VCaP (cell line): ENCODE measurements around the gene TOM1L2.

Source experiments
- H3K27ac ChIP-seq: fragments of 450-650 bp; 2 replicates; pipeline ENCODE4 v1.5.1; 2017
- TF ChIP-seq, protein P1 (sequence below): fragments of 450-650 bp; conservative IDR thresholded peaks from 2 replicates; pipeline ENCODE4 v1.5.1; 2017; ENCODE audit warnings: mild to moderate bottlenecking, moderate library complexity

TOM1L2 gene

DNA sequence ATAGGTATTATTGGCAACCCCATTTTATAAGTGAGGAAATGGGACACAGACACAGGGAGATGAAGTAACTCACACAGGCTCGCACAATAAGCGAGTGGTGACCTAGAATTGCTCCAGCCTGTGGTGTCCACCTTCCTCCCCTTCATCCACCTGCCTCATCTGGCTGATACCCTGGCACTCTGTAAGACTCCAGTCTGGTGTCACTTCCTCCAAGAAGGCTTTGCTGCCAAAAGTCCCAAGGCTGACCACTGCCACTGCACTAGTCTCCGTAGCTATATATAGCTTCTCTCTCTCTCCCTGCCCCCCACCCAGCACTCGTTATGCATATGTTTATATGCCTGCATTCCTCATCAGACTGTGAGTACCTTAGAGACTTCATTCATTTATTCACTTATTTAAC lies 69.3 kb downstream of the TOM1L2 start:
- H3K27ac ChIP-seq, result no peak overlapping the region
- TF ChIP-seq, protein P1, sequence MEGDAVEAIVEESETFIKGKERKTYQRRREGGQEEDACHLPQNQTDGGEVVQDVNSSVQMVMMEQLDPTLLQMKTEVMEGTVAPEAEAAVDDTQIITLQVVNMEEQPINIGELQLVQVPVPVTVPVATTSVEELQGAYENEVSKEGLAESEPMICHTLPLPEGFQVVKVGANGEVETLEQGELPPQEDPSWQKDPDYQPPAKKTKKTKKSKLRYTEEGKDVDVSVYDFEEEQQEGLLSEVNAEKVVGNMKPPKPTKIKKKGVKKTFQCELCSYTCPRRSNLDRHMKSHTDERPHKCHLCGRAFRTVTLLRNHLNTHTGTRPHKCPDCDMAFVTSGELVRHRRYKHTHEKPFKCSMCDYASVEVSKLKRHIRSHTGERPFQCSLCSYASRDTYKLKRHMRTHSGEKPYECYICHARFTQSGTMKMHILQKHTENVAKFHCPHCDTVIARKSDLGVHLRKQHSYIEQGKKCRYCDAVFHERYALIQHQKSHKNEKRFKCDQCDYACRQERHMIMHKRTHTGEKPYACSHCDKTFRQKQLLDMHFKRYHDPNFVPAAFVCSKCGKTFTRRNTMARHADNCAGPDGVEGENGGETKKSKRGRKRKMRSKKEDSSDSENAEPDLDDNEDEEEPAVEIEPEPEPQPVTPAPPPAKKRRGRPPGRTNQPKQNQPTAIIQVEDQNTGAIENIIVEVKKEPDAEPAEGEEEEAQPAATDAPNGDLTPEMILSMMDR, result no peak

DNA sequence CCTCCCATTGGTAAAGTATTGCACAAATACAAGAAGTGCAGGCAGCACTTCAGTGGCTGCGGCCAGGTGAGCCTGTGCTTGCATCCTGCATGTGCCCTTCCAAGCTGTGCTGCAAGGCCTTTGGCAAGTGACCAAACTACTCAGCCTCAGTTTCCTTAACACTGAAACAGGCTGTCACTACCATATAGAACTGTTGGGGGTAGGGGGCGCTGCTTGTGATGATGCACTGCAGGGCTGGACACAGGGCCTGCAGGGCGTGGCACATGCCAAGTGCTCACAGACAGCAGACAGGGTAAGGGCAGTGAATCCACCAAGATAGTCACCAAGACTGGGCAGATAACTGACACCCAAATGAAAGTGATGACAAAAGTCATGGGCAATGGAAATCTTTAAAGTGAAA lies 69.8 kb downstream of the TOM1L2 start:
- TF ChIP-seq, protein P1, result no peak
- H3K27ac ChIP-seq, result no peak overlapping the region

DNA sequence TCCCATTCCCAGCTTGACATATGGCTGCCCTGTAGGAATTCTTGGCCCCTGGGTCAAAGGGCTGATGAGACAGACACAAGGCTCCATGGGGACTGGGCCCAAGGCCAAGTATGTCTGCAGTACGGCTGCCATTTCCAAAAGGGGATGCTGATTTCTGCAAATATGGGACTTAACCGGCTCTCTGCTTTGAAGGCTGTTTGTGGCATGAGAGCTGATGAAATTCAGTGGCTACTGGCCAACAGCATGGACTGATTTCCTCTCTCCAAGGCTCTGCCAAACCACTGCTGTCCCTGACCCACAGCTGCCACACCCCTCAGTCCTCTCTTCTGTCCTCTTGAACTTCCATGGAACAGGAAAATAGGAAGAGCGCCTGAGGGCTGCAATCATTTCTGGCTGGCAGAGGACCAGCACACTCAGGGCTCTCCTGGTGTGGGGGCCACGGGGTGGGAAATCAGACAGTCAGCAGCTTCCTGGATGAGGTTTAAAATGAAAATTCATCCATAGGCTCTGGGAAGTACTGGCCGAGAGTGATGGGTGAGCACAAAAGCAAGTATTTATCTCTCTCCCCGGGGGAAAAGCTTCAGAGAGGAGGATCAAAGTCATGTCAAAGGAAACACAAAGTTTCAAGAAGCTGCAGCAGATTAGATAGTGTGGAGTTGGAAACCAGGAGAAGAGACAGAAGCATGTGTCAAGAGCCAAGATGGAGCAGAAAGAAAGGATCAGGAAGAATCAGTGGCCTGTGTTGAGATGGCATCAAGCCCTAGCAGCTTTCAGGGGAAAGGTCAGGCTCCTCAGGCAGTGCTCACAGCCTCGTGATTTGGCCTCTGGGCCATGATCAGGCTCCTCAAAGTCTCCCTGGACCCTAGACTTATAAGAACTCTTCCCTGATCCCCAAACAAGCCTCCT lies 71.3 kb downstream of the TOM1L2 start:
- TF ChIP-seq, protein P1, result no peak
- H3K27ac ChIP-seq, result peak overlapping the region; percentile 19; the same call in 1 of the 2 replicates

DNA sequence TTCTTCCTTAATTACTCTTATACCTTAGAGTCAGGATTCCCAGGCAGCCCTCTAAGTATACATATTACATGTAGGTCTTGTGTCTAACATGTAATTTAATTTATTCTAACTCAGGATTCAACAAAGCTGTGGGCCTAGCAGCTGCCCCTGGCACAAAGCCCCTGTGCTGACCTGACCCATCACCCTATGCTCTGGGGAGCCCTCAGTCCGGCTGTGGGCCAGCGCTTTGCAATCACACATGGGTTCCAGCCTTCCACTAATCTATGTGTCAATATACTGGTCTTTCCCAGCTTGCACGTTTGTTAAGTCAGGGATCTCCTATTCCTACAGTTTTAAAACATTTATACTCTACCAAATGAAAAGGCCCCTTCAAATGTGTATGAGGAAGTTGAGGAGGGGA lies 72.7 kb downstream of the TOM1L2 start:
- TF ChIP-seq, protein P1, result no peak
- H3K27ac ChIP-seq, result no peak overlapping the region

DNA sequence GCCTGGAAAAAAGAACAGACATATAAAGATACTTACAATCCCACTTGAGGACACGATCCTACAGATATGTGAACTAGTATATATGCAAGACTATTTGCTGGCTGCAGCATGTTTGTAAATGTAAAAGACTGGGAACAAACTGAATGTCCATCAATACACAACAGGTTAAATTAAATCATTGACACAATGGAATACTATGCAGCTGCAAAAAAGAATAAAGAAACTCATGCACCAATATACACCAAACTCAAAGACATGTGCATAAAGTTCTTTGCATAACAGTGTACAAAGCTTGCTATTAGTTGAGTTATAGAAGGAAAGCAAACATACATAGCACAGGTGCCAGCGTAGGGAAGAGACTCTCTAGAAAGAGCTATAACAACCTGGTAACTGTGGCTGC lies 73.5 kb downstream of the TOM1L2 start:
- TF ChIP-seq, protein P1, result no peak
- no peak overlapping the region for H3K27ac ChIP-seq

DNA sequence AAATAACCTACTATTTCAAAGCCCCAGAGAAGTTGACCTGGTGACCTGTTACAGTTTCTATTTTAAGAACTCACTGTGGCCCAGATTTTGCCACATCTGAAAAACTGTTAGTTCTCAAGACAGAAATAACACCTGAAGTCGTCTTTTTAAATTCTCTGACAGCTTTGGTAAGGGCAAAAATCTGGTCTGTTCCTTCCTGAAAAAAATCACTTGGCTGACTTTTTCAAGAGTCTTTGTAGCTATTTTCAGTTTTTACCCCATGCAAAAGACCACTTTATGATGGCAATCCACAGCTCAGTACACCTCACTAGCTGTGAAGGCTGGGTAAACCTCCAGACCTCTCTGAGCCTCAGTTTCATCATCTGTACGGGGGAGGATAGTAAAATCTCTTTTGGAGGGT lies 74.8 kb downstream of the TOM1L2 start:
- no peak overlapping the region for H3K27ac ChIP-seq

DNA sequence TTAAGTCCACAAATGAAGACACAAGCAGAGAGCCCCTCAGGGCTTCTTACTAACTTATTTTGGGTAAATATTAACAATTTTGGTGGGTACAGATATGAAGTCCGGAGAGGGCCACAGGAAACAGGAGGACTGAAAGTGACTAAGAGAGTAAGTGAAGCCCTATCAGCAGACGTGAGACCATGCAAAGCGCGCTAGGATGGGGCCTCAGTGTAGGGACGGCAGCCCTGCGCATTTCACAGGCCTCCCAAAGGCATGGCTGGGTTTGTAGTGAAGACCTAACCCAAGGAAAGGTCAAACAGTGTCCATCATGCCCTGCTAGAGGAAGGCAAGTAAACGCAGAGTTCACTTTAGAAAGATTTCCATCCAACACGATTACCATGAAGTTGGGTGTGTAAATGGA lies 75.5 kb downstream of the TOM1L2 start:
- TF ChIP-seq, protein P1, result no peak
- no peak overlapping the region for H3K27ac ChIP-seq

More for the DNA sequence above, 74.8 kb downstream of the TOM1L2 start:
- TF ChIP-seq, protein P1, result no peak
